ENCODE measurements around the gene CPA5. TPM values are rescaled to one million over a fixed set of nuclear protein-coding genes. Genes with fewer than 3 reads are reported as not detected.

CPA5 gene
- total RNA-seq, 2 donors from 2014 or later = not detected

GRCh38 chr7:130397051-130397757 lies 52.6 kb downstream of the CPA5 start:
- Histone ChIP-seq H3K4me1 (no peaks in the 10 kb centered on the region), H3K27me3 (no peaks in the 10 kb centered on the region), H3K27ac (no peak overlapping the region), H3K9me3 (no peaks in the 10 kb centered on the region), H3K36me3 (no peaks in the 10 kb centered on the region), H3K4me3 (no peak overlapping the region)
- DNase-seq (ENCODE audit: low spot score) = no peak
- no peak for TF ChIP-seq CTCF (IDR thresholded peaks at IDR 0.05)

- H3K27ac ChIP-seq = no peak overlapping the region
- no peaks in the 10 kb centered on the region for H3K9me3 ChIP-seq
- H3K4me1 ChIP-seq = no peaks in the 10 kb centered on the region
- no peak for TF ChIP-seq CTCF (IDR thresholded peaks at IDR 0.05)
- H3K27me3 ChIP-seq = no peaks in the 10 kb centered on the region
- H3K4me3 ChIP-seq = no peak overlapping the region
- no peaks in the 10 kb centered on the region for H3K36me3 ChIP-seq
- DNase-seq (ENCODE audit: low spot score) = peak; percentile 13
Observed at GRCh38 chr7:130397758-130398073, 53.1 kb downstream of the CPA5 start.

- H3K27ac ChIP-seq = no peak overlapping the region
- no peaks in the 10 kb centered on the region for H3K27me3 ChIP-seq
- no peak overlapping the region for H3K4me3 ChIP-seq
- no peaks in the 10 kb centered on the region for H3K4me1 ChIP-seq
- H3K9me3 ChIP-seq = no peaks in the 10 kb centered on the region
- no peaks in the 10 kb centered on the region for H3K36me3 ChIP-seq
- peak; percentile 13 for DNase-seq (ENCODE audit: low spot score)
- no peak for TF ChIP-seq CTCF (IDR thresholded peaks at IDR 0.05)
Observed at GRCh38 chr7:130398526-130399090, 54.0 kb downstream of the CPA5 start.

- H3K4me1 ChIP-seq = no peaks in the 10 kb centered on the region
- no peak for TF ChIP-seq CTCF (IDR thresholded peaks at IDR 0.05)
- H3K36me3 ChIP-seq = no peaks in the 10 kb centered on the region
- H3K4me3 ChIP-seq = no peak overlapping the region
- H3K27ac ChIP-seq = no peak overlapping the region
- DNase-seq (ENCODE audit: low spot score) = peak; percentile 55
- no peaks in the 10 kb centered on the region for H3K27me3 ChIP-seq
- H3K9me3 ChIP-seq = no peaks in the 10 kb centered on the region
Observed at GRCh38 chr7:130400120-130400572, 55.5 kb downstream of the CPA5 start.

- no peaks in the 10 kb centered on the region for H3K9me3 ChIP-seq
- DNase-seq (ENCODE audit: low spot score) = no peak
- H3K27me3 ChIP-seq = no peaks in the 10 kb centered on the region
- H3K36me3 ChIP-seq = no peaks in the 10 kb centered on the region
- H3K4me1 ChIP-seq = no peaks in the 10 kb centered on the region
- no peak overlapping the region for H3K4me3 ChIP-seq
- H3K27ac ChIP-seq = no peak overlapping the region
- TF ChIP-seq CTCF (IDR thresholded peaks at IDR 0.05) = no peak
Observed at GRCh38 chr7:130401101-130401500, 56.5 kb downstream of the CPA5 start.

- Histone ChIP-seq H3K36me3 (no peaks in the 10 kb centered on the region), H3K4me1 (no peaks in the 10 kb centered on the region), H3K4me3 (no peak overlapping the region), H3K27ac (no peak overlapping the region), H3K9me3 (no peaks in the 10 kb centered on the region), H3K27me3 (no peaks in the 10 kb centered on the region)
- no peak for TF ChIP-seq CTCF (IDR thresholded peaks at IDR 0.05)
- DNase-seq (ENCODE audit: low spot score) = no peak
Observed at GRCh38 chr7:130401578-130401977, 57.0 kb downstream of the CPA5 start.
